Activated naive CD8-positive, alpha-beta T cell treated with anti-CD3 and anti-CD28 coated beads, Interleukin-2, amount 10 ng/mL, durations not matched to agents 7 days and 5 days (primary cell): Measurements from ENCODE around the gene PPM1L. TPM values are rescaled to one million over a fixed set of nuclear protein-coding genes. Genes with fewer than 3 reads are reported as not detected.

Source experiments
- ATAC-seq: fragments of 150-1000 bp; cut with Tn5 transposase; one replicate; pipeline ENCODE4 v1.10.0; 2021; ENCODE audit warnings: low read depth, moderate library complexity
- POLR2A ChIA-PET: fragments of 350-600 bp; sonication (Branson Sonifier 250); formaldehyde crosslinking; loops from one replicate; lab custom pipeline; 2021; ENCODE audit warnings: antibody characterized with exemption; lab: Charles Lee
- DNase-seq: peaks from one replicate; pipeline ENCODE4 v3.0.0; 2021
- H3K27ac Mint-ChIP-seq: one replicate; pipeline ENCODE4 v1.8.0; 2022; ENCODE audit warnings: mild to moderate bottlenecking, mixed read lengths
- H3K27me3 Mint-ChIP-seq: one replicate; pipeline ENCODE4 v1.8.0; 2022; ENCODE audit warnings: mild to moderate bottlenecking, moderate library complexity, mixed read lengths
- H3K36me3 Mint-ChIP-seq: one replicate; pipeline ENCODE4 v1.8.0; 2021; ENCODE audit warnings: mild to moderate bottlenecking, mixed read lengths
- H3K4me1 Mint-ChIP-seq: one replicate; pipeline ENCODE4 v1.8.0; 2021; ENCODE audit warnings: mixed read lengths
- H3K4me3 Mint-ChIP-seq: one replicate; pipeline ENCODE4 v1.8.0; 2022; ENCODE audit warnings: mild to moderate bottlenecking, moderate library complexity, mixed read lengths
- H3K9me3 Mint-ChIP-seq: one replicate; pipeline ENCODE4 v1.8.0; 2021; ENCODE audit warnings: mixed read lengths
- total RNA-seq, 2 experiments: library from RNA; stranded (reverse); gene quantifications; one replicate each; pipeline ENCODE4 v1.2.3, GENCODE V29; 2021

Gene PPM1L
- total RNA-seq, 2 experiments from 2014 or later: 3.8 to 4.6 TPM

GRCh38 chr3:160774172-160774571 lies 18.1 kb downstream of the PPM1L start:
- ATAC-seq (no peak), DNase-seq (no peak)
- Mint-ChIP-seq H3K27me3 (no peaks in the 10 kb centered on the region), H3K27ac (no peak overlapping the region), H3K4me1 (peaks cover 5% of the 10 kb centered on the region), H3K36me3 (no peaks in the 10 kb centered on the region), H3K9me3 (no peaks in the 10 kb centered on the region), H3K4me3 (no peak overlapping the region)
- POLR2A ChIA-PET: no interaction called here

GRCh38 chr3:160778480-160778879 lies 22.4 kb downstream of the PPM1L start:
- Mint-ChIP-seq H3K27me3 (no peaks in the 10 kb centered on the region), H3K4me1 (peaks cover 5% of the 10 kb centered on the region), H3K9me3 (no peaks in the 10 kb centered on the region), H3K4me3 (no peak overlapping the region), H3K27ac (no peak overlapping the region), H3K36me3 (no peaks in the 10 kb centered on the region)
- POLR2A ChIA-PET: no interaction called here
- ATAC-seq: no peak
- DNase-seq: no peak

GRCh38 chr3:160779040-160779439 lies 23.0 kb downstream of the PPM1L start:
- DNase-seq: no peak
- ATAC-seq: no peak
- Mint-ChIP-seq H3K27me3 (no peaks in the 10 kb centered on the region), H3K36me3 (no peaks in the 10 kb centered on the region), H3K9me3 (no peaks in the 10 kb centered on the region), H3K4me3 (no peak overlapping the region), H3K27ac (no peak overlapping the region), H3K4me1 (no peaks in the 10 kb centered on the region)
- POLR2A ChIA-PET: no interaction called here

- DNase-seq (no peak), ATAC-seq (no peak)
- no peak overlapping the region for H3K4me3 Mint-ChIP-seq
- POLR2A ChIA-PET: interaction anchor here (0.7 kb wide), 1 partner anchor 331 kb away, joined by 4 read pairs; the partner anchor contains the start of gene TRIM59
- H3K4me1 Mint-ChIP-seq: no peaks in the 10 kb centered on the region
- no peak overlapping the region for H3K27ac Mint-ChIP-seq
- no peaks in the 10 kb centered on the region for H3K27me3 Mint-ChIP-seq
- H3K36me3 Mint-ChIP-seq: no peaks in the 10 kb centered on the region
- no peaks in the 10 kb centered on the region for H3K9me3 Mint-ChIP-seq
Observed at GRCh38 chr3:160780245-160780644, 24.2 kb downstream of the PPM1L start.

GRCh38 chr3:160781402-160781801 lies 25.4 kb downstream of the PPM1L start:
- no peak for ATAC-seq

GRCh38 chr3:160781863-160782262 lies 25.8 kb downstream of the PPM1L start:
- POLR2A ChIA-PET: no interaction called here
- DNase-seq: no peak
- no peak overlapping the region for H3K27ac Mint-ChIP-seq
- no peak for ATAC-seq
- peaks cover 2% of the 10 kb centered on the region for H3K9me3 Mint-ChIP-seq
- no peak overlapping the region for H3K4me3 Mint-ChIP-seq
- H3K36me3 Mint-ChIP-seq: no peaks in the 10 kb centered on the region
- H3K27me3 Mint-ChIP-seq: peaks cover 2% of the 10 kb centered on the region
- H3K4me1 Mint-ChIP-seq: no peaks in the 10 kb centered on the region

More at GRCh38 chr3:160781402-160781801, 25.4 kb downstream of the PPM1L start:
- no peak overlapping the region for H3K4me3 Mint-ChIP-seq
- POLR2A ChIA-PET: no interaction called here
- no peak overlapping the region for H3K27ac Mint-ChIP-seq
- no peaks in the 10 kb centered on the region for H3K9me3 Mint-ChIP-seq
- peaks cover 2% of the 10 kb centered on the region for H3K27me3 Mint-ChIP-seq
- no peak for DNase-seq
- H3K4me1 Mint-ChIP-seq: no peaks in the 10 kb centered on the region
- H3K36me3 Mint-ChIP-seq: no peaks in the 10 kb centered on the region

- POLR2A ChIA-PET: no interaction called here
- no peak overlapping the region for H3K27ac Mint-ChIP-seq
- no peak overlapping the region for H3K4me3 Mint-ChIP-seq
- ATAC-seq: no peak
- peaks cover 2% of the 10 kb centered on the region for H3K27me3 Mint-ChIP-seq
- no peaks in the 10 kb centered on the region for H3K36me3 Mint-ChIP-seq
- no peak for DNase-seq
- H3K4me1 Mint-ChIP-seq: no peaks in the 10 kb centered on the region
- peaks cover 3% of the 10 kb centered on the region for H3K9me3 Mint-ChIP-seq
Observed at GRCh38 chr3:160784853-160785252, 28.8 kb downstream of the PPM1L start.

GRCh38 chr3:160790726-160791125 lies 34.7 kb downstream of the PPM1L start:
- no peaks in the 10 kb centered on the region for H3K36me3 Mint-ChIP-seq
- no peak overlapping the region for H3K4me3 Mint-ChIP-seq
- DNase-seq: no peak
- no peak for ATAC-seq
- H3K27ac Mint-ChIP-seq: no peak overlapping the region
- H3K4me1 Mint-ChIP-seq: no peaks in the 10 kb centered on the region
- H3K9me3 Mint-ChIP-seq: peaks cover 3% of the 10 kb centered on the region
- peaks cover 5% of the 10 kb centered on the region for H3K27me3 Mint-ChIP-seq
- POLR2A ChIA-PET: no interaction called here

GRCh38 chr3:160792540-160792939 lies 36.5 kb downstream of the PPM1L start:
- Mint-ChIP-seq H3K9me3 (no peaks in the 10 kb centered on the region), H3K36me3 (no peaks in the 10 kb centered on the region), H3K27ac (no peak overlapping the region), H3K4me3 (no peak overlapping the region), H3K27me3 (peaks cover 4% of the 10 kb centered on the region), H3K4me1 (no peaks in the 10 kb centered on the region)
- POLR2A ChIA-PET: no interaction called here
- DNase-seq (no peak), ATAC-seq (no peak)

GRCh38 chr3:160793722-160794252 lies 37.8 kb downstream of the PPM1L start:
- DNase-seq: no peak
- POLR2A ChIA-PET: no interaction called here
- no peaks in the 10 kb centered on the region for H3K4me1 Mint-ChIP-seq
- no peaks in the 10 kb centered on the region for H3K36me3 Mint-ChIP-seq
- no peak for ATAC-seq
- H3K9me3 Mint-ChIP-seq: no peaks in the 10 kb centered on the region
- no peak overlapping the region for H3K27ac Mint-ChIP-seq
- H3K27me3 Mint-ChIP-seq: peaks cover 4% of the 10 kb centered on the region
- H3K4me3 Mint-ChIP-seq: no peak overlapping the region

GRCh38 chr3:160796089-160796812 lies 40.2 kb downstream of the PPM1L start:
- ATAC-seq (no peak), DNase-seq (no peak)
- no peak overlapping the region for H3K4me3 Mint-ChIP-seq
- peaks cover 2% of the 10 kb centered on the region for H3K27me3 Mint-ChIP-seq
- no peak overlapping the region for H3K27ac Mint-ChIP-seq
- POLR2A ChIA-PET: no interaction called here
- no peaks in the 10 kb centered on the region for H3K9me3 Mint-ChIP-seq
- H3K4me1 Mint-ChIP-seq: no peaks in the 10 kb centered on the region
- no peaks in the 10 kb centered on the region for H3K36me3 Mint-ChIP-seq

- Mint-ChIP-seq H3K4me3 (no peak overlapping the region), H3K27me3 (peaks cover 3% of the 10 kb centered on the region), H3K27ac (no peak overlapping the region), H3K9me3 (no peaks in the 10 kb centered on the region), H3K4me1 (peaks cover 3% of the 10 kb centered on the region), H3K36me3 (no peaks in the 10 kb centered on the region)
- no peak for DNase-seq
- ATAC-seq: no peak
- POLR2A ChIA-PET: no interaction called here
Observed at GRCh38 chr3:160796813-160797164, 40.8 kb downstream of the PPM1L start.

GRCh38 chr3:160797356-160797755 lies 41.3 kb downstream of the PPM1L start:
- POLR2A ChIA-PET: no interaction called here
- DNase-seq (no peak), ATAC-seq (no peak)
- no peak overlapping the region for H3K4me3 Mint-ChIP-seq
- peaks cover 7% of the 10 kb centered on the region for H3K4me1 Mint-ChIP-seq
- no peaks in the 10 kb centered on the region for H3K9me3 Mint-ChIP-seq
- H3K27me3 Mint-ChIP-seq: peaks cover 9% of the 10 kb centered on the region
- H3K27ac Mint-ChIP-seq: no peak overlapping the region
- H3K36me3 Mint-ChIP-seq: no peaks in the 10 kb centered on the region

GRCh38 chr3:160801386-160802118 lies 45.5 kb downstream of the PPM1L start:
- no peaks in the 10 kb centered on the region for H3K9me3 Mint-ChIP-seq
- H3K27ac Mint-ChIP-seq: peak overlapping the region; percentile 36
- peak overlapping the region; percentile 53 for H3K4me3 Mint-ChIP-seq
- DNase-seq (no peak), ATAC-seq (peak; percentile 88)
- peaks cover 7% of the 10 kb centered on the region for H3K4me1 Mint-ChIP-seq
- H3K27me3 Mint-ChIP-seq: peaks cover 10% of the 10 kb centered on the region
- POLR2A ChIA-PET: interaction anchor here (0.8 to 1.1 kb wide), 2 partner anchors 46 to 244 kb away, joined by 3 to 5 read pairs; partner anchors contain the start of gene PPM1L
- no peaks in the 10 kb centered on the region for H3K36me3 Mint-ChIP-seq
